Adrenal gland (tissue), 5 donors: ENCODE measurements around the gene FILIP1.

Experiments
- POLR2A ChIP-seq, 2 donors: fragments of 450-650 bp; IDR thresholded peaks; one replicate each; pipeline ENCODE4 v1.6.1; 2017; ENCODE audit warnings: antibody characterized with exemption in 2 of 2, mild to moderate bottlenecking in 2 of 2, moderate library complexity in 1 of 2
- TF ChIP-seq, protein P1 (sequence below), 6 experiments: fragments of 450-650 bp in 4 of 6; fragments of 200-600 bp in 2 of 6; sonication (generic) in 1 of 6; IDR thresholded peaks; 1 replicate in 5 of 6; 2 replicates in 1 of 6; pipeline versions ENCODE4 v1.5.1 to v1.8.0; 2016 to 2021; ENCODE audit warnings: antibody characterized with exemption in 6 of 6, mild to moderate bottlenecking in 2 of 6, moderate library complexity in 1 of 6
- donor health status: DM: no; HTN: no; CAD: no.

DNA sequence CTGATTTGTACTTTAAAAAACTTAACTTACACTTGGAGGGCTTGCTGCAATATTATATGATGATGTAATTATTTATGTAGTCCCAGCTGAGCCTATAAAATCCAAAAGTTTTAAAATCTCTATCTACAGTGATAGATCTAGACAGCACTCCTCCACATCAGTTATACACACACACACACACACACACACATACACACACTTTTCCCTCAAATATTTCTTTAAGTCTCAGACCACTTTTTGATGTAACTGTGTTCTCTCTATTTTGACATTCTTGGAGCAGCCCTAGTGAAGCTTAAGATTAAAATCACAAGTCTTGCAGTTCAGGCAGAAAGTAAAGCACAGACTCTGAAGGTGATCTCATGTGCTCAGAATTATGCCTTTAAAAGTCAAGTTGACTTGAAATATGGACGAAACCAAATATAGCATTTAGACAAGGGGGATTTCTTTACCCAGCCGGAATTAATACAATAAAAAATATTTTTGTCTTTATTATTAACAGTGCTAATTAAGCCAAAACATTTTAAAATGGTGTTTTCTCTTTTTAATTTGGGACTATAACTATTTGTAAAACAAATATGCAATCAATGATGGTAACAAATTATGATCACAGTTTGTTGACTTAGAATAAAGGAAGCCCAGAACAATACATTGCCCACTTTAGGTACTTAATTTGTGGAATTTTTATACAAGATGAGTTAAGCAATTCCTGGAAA lies 145.5 kb downstream of the FILIP1 start:
- TF ChIP-seq POLR2A (IDR thresholded peaks at IDR 0.05) = no peak
- TF ChIP-seq, protein P1, sequence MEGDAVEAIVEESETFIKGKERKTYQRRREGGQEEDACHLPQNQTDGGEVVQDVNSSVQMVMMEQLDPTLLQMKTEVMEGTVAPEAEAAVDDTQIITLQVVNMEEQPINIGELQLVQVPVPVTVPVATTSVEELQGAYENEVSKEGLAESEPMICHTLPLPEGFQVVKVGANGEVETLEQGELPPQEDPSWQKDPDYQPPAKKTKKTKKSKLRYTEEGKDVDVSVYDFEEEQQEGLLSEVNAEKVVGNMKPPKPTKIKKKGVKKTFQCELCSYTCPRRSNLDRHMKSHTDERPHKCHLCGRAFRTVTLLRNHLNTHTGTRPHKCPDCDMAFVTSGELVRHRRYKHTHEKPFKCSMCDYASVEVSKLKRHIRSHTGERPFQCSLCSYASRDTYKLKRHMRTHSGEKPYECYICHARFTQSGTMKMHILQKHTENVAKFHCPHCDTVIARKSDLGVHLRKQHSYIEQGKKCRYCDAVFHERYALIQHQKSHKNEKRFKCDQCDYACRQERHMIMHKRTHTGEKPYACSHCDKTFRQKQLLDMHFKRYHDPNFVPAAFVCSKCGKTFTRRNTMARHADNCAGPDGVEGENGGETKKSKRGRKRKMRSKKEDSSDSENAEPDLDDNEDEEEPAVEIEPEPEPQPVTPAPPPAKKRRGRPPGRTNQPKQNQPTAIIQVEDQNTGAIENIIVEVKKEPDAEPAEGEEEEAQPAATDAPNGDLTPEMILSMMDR (IDR thresholded peaks at IDR 0.05) = no peak
